KOPT-K1 (cell line): ENCODE measurements around the gene HMG20A.

Source experiments
- H3K27ac ChIP-seq: fragments of 200-600 bp; sonication (generic); 2 replicates; pipeline ENCODE4 v1.5.1; 2016; ENCODE audit warnings: antibody characterized with exemption, mild to moderate bottlenecking, low read depth, low read length; ENCODE audit not compliant: poor library complexity, severe bottlenecking
- H3K36me3 ChIP-seq: fragments of 200-600 bp; sonication (generic); 2 replicates; pipeline ENCODE4 v1.5.1; 2017; ENCODE audit warnings: antibody characterized with exemption, mild to moderate bottlenecking, low read length, moderate library complexity; ENCODE audit not compliant: insufficient read depth
- H3K9me3 ChIP-seq: fragments of 200-600 bp; sonication (generic); 2 replicates; pipeline ENCODE4 v1.5.1; 2017; ENCODE audit warnings: antibody characterized with exemption, low read length, mild to moderate bottlenecking; ENCODE audit not compliant: insufficient read depth, poor library complexity, severe bottlenecking

Gene HMG20A

GRCh38 chr15:77516786-77517185 lies 96.1 kb downstream of the HMG20A start:
- no peak overlapping the region for H3K27ac ChIP-seq
- H3K36me3 ChIP-seq, result no peaks in the 10 kb centered on the region
- H3K9me3 ChIP-seq, result no peaks in the 10 kb centered on the region

GRCh38 chr15:77517579-77517978 lies 96.9 kb downstream of the HMG20A start:
- H3K9me3 ChIP-seq, result no peaks in the 10 kb centered on the region
- no peaks in the 10 kb centered on the region for H3K36me3 ChIP-seq
- no peak overlapping the region for H3K27ac ChIP-seq

- Histone ChIP-seq H3K36me3 (no peaks in the 10 kb centered on the region), H3K9me3 (no peaks in the 10 kb centered on the region), H3K27ac (no peak overlapping the region)
Observed at GRCh38 chr15:77518458-77518857, 97.8 kb downstream of the HMG20A start.

- no peaks in the 10 kb centered on the region for H3K36me3 ChIP-seq
- H3K9me3 ChIP-seq, result no peaks in the 10 kb centered on the region
- H3K27ac ChIP-seq, result no peak overlapping the region
Observed at GRCh38 chr15:77519540-77519939, 98.9 kb downstream of the HMG20A start.

- no peaks in the 10 kb centered on the region for H3K36me3 ChIP-seq
- H3K9me3 ChIP-seq, result no peaks in the 10 kb centered on the region
- no peak overlapping the region for H3K27ac ChIP-seq
Observed at GRCh38 chr15:77521206-77521605, 100.5 kb downstream of the HMG20A start.

GRCh38 chr15:77525400-77525811 lies 104.7 kb downstream of the HMG20A start:
- no peaks in the 10 kb centered on the region for H3K36me3 ChIP-seq
- H3K27ac ChIP-seq, result no peak overlapping the region
- no peaks in the 10 kb centered on the region for H3K9me3 ChIP-seq

GRCh38 chr15:77525907-77526594 lies 105.4 kb downstream of the HMG20A start:
- no peak overlapping the region for H3K27ac ChIP-seq

GRCh38 chr15:77526595-77527163 lies 106.0 kb downstream of the HMG20A start:
- H3K36me3 ChIP-seq, result no peaks in the 10 kb centered on the region
- no peaks in the 10 kb centered on the region for H3K9me3 ChIP-seq
- H3K27ac ChIP-seq, result no peak overlapping the region

More at GRCh38 chr15:77525907-77526594, 105.4 kb downstream of the HMG20A start:
- Histone ChIP-seq H3K9me3 (no peaks in the 10 kb centered on the region), H3K36me3 (no peaks in the 10 kb centered on the region)

- H3K27ac ChIP-seq, result no peak overlapping the region
- no peaks in the 10 kb centered on the region for H3K36me3 ChIP-seq
- H3K9me3 ChIP-seq, result no peaks in the 10 kb centered on the region
Observed at GRCh38 chr15:77527164-77527778, 106.6 kb downstream of the HMG20A start.

GRCh38 chr15:77527831-77528231 lies 107.1 kb downstream of the HMG20A start:
- H3K27ac ChIP-seq, result no peak overlapping the region
- no peaks in the 10 kb centered on the region for H3K36me3 ChIP-seq
- no peaks in the 10 kb centered on the region for H3K9me3 ChIP-seq

- Histone ChIP-seq H3K9me3 (no peaks in the 10 kb centered on the region), H3K27ac (no peak overlapping the region), H3K36me3 (no peaks in the 10 kb centered on the region)
Observed at GRCh38 chr15:77528290-77528967, 107.7 kb downstream of the HMG20A start.

- no peaks in the 10 kb centered on the region for H3K9me3 ChIP-seq
- no peaks in the 10 kb centered on the region for H3K36me3 ChIP-seq
- no peak overlapping the region for H3K27ac ChIP-seq
Observed at GRCh38 chr15:77528968-77529319, 108.3 kb downstream of the HMG20A start.

- Histone ChIP-seq H3K36me3 (no peaks in the 10 kb centered on the region), H3K27ac (no peak overlapping the region), H3K9me3 (no peaks in the 10 kb centered on the region)
Observed at GRCh38 chr15:77529394-77530159, 108.9 kb downstream of the HMG20A start.

GRCh38 chr15:77530576-77530975 lies 109.9 kb downstream of the HMG20A start:
- no peaks in the 10 kb centered on the region for H3K9me3 ChIP-seq
- H3K36me3 ChIP-seq, result no peaks in the 10 kb centered on the region

More at GRCh38 chr15:77530576-77530975, 109.9 kb downstream of the HMG20A start:
- H3K27ac ChIP-seq, result no peak overlapping the region
